Suprapubic skin (tissue), 4 donors: ENCODE data around the gene C1orf21. TPM values are rescaled to one million over a fixed set of nuclear protein-coding genes. Genes with fewer than 3 reads are reported as not detected.

Experiments used
- DNase-seq, 2 donors: peaks; one replicate each; pipeline ENCODE4 v3.0.0-alpha.2; 2019; ENCODE audit warnings: low spot score in 2 of 2
- H3K27ac ChIP-seq: fragments of 200-600 bp; sonication (generic); one replicate; pipeline ENCODE4 v1.5.1; 2019
- H3K27me3 ChIP-seq: fragments of 200-600 bp; sonication (generic); one replicate; pipeline ENCODE4 v1.5.1; 2019
- H3K36me3 ChIP-seq: fragments of 200-600 bp; sonication (generic); one replicate; pipeline ENCODE4 v1.5.1; 2019
- H3K4me1 ChIP-seq: fragments of 200-600 bp; sonication (generic); one replicate; pipeline ENCODE4 v1.5.1; 2019
- H3K4me3 ChIP-seq: fragments of 200-600 bp; sonication (generic); one replicate; pipeline ENCODE4 v1.5.1; 2019; ENCODE audit warnings: mild to moderate bottlenecking
- H3K9me3 ChIP-seq: fragments of 200-600 bp; sonication (generic); one replicate; pipeline ENCODE4 v1.5.1; 2019
- EP300 ChIP-seq: sonication (generic); formaldehyde crosslinking; IDR thresholded peaks from one replicate; pipeline ENCODE4 v1.6.1; 2017; ENCODE audit warnings: antibody characterized with exemption
- POLR2A ChIP-seq, 2 donors: fragments of 450-650 bp; IDR thresholded peaks; one replicate each; pipeline ENCODE4 v1.6.1; 2017; ENCODE audit warnings: antibody characterized with exemption in 2 of 2, mild to moderate bottlenecking in 2 of 2, moderate library complexity in 2 of 2
- POLR2AphosphoS5 ChIP-seq, 3 donors: sonication (generic); formaldehyde crosslinking; IDR thresholded peaks; one replicate each; pipeline ENCODE4 v1.6.1; 2017; ENCODE audit warnings: antibody characterized with exemption in 3 of 3
- WGBS: methylation state at CpG from one replicate; pipeline ENCODE4 v1.1.5; 2018; 5-methylcytosine and 5-hydroxymethylcytosine counted together
- total RNA-seq, 4 donors: library from RNA; depleted of rRNA; stranded (reverse); fragments of >200 nt; gene quantifications; one replicate each; pipeline ENCODE4 v1.1.0, GENCODE V29; 2016
- TF ChIP-seq, protein P1 (sequence below), 2 donors: fragments of 200-600 bp in 1 of 2; fragments of 450-650 bp in 1 of 2; sonication (generic) in 1 of 2; IDR thresholded peaks; one replicate each; pipeline ENCODE4 v1.5.1; 2016 to 2019; ENCODE audit warnings: antibody characterized with exemption in 2 of 2, mild to moderate bottlenecking in 1 of 2, moderate library complexity in 1 of 2

C1orf21 gene
- total RNA-seq, 4 donors from 2014 or later: 73.0 to 95.7 (median 79.2) TPM

DNA sequence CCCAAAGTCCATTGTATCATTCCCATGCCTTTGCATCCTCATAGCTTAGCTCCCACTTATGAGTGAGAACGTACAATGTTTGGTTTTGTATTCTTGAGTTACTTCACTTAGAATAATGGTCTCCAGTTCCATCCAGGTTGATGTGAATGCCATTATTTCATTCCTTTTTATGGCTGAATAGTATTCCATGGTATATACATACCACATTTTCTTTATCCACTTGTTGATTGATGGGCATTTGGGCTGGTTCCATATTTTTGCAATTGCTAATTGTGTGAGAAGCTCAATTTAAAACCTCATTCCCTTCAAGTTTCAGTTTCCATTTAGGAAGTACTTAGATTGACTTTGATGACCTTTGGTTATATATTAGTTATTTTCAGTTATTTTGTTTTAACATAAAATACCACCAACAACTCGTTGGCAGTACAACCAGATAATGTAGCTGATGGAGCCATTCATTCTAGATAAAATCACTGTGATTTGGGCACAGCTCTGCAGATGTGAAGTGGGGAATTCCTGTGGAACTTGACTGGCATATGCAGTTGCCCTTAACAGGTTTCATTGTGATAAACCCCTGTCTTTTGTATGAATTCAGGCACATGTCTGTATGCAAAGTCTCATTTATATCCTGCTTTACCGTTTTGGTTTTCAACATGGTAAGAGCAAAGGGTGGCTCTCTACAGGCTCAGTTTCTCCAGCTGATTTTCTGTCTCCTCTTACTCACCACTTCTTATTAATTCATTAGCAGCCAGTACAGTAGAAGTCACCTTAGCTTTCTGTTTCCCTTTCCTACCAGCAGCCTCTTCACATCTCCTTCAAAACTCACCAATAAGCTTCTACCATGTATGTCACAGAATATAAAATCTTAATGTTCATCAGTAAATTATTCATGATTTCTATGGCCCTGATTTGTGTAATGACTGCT is 170.9 kb downstream of the C1orf21 start:
- Histone ChIP-seq H3K27me3 (no peaks in the 10 kb centered on the region), H3K36me3 (no peaks in the 10 kb centered on the region), H3K9me3 (no peaks in the 10 kb centered on the region), H3K4me1 (peaks cover 36% of the 10 kb centered on the region), H3K27ac (no peak overlapping the region), H3K4me3 (no peak overlapping the region)
- WGBS: 56% methylated on average over 3 of the region's 3 CpGs
- DNase-seq: no peak
- TF ChIP-seq POLR2A (IDR thresholded peaks at IDR 0.05) (no peak), EP300 (no peak), POLR2AphosphoS5 (IDR thresholded peaks at IDR 0.05) (no peak)
- TF ChIP-seq, protein P1, sequence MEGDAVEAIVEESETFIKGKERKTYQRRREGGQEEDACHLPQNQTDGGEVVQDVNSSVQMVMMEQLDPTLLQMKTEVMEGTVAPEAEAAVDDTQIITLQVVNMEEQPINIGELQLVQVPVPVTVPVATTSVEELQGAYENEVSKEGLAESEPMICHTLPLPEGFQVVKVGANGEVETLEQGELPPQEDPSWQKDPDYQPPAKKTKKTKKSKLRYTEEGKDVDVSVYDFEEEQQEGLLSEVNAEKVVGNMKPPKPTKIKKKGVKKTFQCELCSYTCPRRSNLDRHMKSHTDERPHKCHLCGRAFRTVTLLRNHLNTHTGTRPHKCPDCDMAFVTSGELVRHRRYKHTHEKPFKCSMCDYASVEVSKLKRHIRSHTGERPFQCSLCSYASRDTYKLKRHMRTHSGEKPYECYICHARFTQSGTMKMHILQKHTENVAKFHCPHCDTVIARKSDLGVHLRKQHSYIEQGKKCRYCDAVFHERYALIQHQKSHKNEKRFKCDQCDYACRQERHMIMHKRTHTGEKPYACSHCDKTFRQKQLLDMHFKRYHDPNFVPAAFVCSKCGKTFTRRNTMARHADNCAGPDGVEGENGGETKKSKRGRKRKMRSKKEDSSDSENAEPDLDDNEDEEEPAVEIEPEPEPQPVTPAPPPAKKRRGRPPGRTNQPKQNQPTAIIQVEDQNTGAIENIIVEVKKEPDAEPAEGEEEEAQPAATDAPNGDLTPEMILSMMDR (IDR thresholded peaks at IDR 0.05): no peak

DNA sequence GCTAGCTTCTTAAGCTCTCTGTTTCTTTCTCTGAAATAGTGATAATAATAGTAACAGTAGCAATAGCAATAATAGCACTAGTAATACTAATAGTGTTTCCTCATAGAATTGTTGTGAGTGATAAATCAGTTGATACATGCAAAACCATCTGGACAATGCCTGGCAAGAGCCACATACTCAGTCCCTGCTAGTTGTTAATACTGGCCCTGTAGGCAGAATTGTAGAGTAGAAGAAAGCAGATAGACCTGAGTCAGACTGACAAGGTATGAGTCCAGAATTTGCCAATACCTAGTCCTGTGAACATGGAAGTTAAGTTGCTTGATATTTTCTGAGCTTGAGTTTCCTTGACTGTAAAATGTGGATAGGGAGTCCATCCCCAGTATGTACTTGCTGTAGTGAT is 171.9 kb downstream of the C1orf21 start:
- Histone ChIP-seq H3K36me3 (no peaks in the 10 kb centered on the region), H3K4me1 (peaks cover 42% of the 10 kb centered on the region), H3K4me3 (no peak overlapping the region), H3K27ac (no peak overlapping the region), H3K27me3 (no peaks in the 10 kb centered on the region), H3K9me3 (no peaks in the 10 kb centered on the region)
- DNase-seq: no peak
- TF ChIP-seq, protein P1 (IDR thresholded peaks at IDR 0.05): no peak
- no peak for TF ChIP-seq EP300
- no peak for TF ChIP-seq POLR2AphosphoS5 (IDR thresholded peaks at IDR 0.05)
- no peak for TF ChIP-seq POLR2A (IDR thresholded peaks at IDR 0.05)

DNA sequence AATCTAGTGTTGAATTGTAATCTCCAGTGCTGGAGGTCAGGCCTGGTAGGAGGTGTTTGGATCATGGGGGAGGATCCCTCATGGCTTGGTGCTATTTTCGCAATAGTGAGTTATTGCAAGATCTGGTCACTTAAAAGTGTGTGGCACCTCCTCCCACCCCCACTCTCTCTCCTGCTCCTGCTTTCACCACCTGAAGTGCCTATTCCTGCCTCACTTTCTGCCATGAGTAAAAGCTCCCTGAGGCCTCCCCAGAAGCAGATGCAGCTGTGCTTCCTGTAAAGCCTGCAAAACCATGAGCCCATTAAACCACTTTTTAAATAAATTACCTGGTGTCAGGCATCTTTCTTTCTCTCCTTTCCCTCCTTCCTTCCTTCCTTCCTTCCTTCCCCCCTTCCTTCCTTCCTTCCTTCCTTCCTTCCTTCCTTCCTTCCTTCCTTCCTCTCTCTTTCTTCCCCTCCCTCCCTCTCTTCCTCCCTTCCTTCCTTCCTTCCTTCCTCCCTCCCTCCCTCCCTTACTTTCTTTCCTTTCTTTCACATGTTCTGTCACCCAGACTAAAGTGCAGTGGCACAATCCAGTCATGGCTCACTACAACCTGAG is 172.4 kb downstream of the C1orf21 start:
- 69% methylated on average over 1 of the region's 1 CpG for WGBS
- H3K27ac ChIP-seq: no peak overlapping the region
- H3K4me3 ChIP-seq: no peak overlapping the region
- TF ChIP-seq EP300 (no peak), POLR2AphosphoS5 (IDR thresholded peaks at IDR 0.05) (no peak), POLR2A (IDR thresholded peaks at IDR 0.05) (no peak)
- TF ChIP-seq, protein P1 (IDR thresholded peaks at IDR 0.05): no peak
- H3K36me3 ChIP-seq: no peaks in the 10 kb centered on the region
- no peaks in the 10 kb centered on the region for H3K27me3 ChIP-seq
- no peak for DNase-seq
- H3K4me1 ChIP-seq: peaks cover 42% of the 10 kb centered on the region
- H3K9me3 ChIP-seq: no peaks in the 10 kb centered on the region

DNA sequence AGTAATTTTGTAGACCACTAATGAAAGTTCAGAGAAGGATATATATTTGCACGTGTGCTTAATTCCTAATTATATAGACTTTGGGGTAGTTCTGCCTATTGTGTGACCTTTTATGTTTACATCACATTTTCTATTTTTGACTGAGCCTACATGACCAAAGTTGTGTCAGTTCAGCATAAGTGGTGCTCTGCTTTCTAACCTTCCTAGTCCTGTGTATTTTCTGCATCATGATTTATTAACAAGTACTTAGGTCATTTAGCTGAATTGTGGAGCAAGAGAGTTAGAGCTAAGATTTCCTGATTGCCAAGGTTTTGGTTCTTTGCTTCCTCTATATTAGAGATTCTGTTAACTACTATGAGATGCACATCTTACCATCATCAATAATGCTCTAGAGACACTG is 176.0 kb downstream of the C1orf21 start:
- Histone ChIP-seq H3K27ac (no peak overlapping the region), H3K36me3 (no peaks in the 10 kb centered on the region), H3K9me3 (no peaks in the 10 kb centered on the region), H3K4me3 (no peak overlapping the region), H3K4me1 (peaks cover 25% of the 10 kb centered on the region), H3K27me3 (no peaks in the 10 kb centered on the region)
- TF ChIP-seq POLR2A (IDR thresholded peaks at IDR 0.05): no peak
- TF ChIP-seq POLR2AphosphoS5 (IDR thresholded peaks at IDR 0.05): no peak
- TF ChIP-seq EP300: no peak
- TF ChIP-seq, protein P1 (IDR thresholded peaks at IDR 0.05): no peak
- WGBS: 61% methylated on average over 1 of the region's 1 CpG
- DNase-seq: no peak

DNA sequence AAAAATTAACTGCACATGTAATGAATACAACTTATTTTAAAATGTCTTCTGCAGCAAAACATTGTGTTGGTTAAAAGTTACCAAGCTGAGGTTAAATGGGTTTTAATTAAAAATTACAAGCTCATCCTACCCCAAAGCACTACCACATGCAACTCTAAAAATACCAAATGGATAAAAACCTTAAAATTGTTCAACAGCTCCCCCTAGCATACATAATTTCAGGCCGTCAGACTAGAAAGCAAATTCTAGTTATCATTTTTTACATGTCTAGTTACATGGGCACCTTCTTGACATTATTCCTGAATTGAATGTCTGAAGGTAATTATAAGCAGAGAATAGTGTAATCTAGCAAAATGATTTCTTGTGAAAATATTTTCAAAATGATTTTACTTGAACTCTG is 176.5 kb downstream of the C1orf21 start:
- Histone ChIP-seq H3K9me3 (no peaks in the 10 kb centered on the region), H3K4me1 (peaks cover 25% of the 10 kb centered on the region), H3K4me3 (no peak overlapping the region), H3K36me3 (no peaks in the 10 kb centered on the region), H3K27me3 (no peaks in the 10 kb centered on the region), H3K27ac (no peak overlapping the region)
- no peak for DNase-seq
- TF ChIP-seq, protein P1 (IDR thresholded peaks at IDR 0.05): peak in 1 of 2 donors; percentile 23
- TF ChIP-seq POLR2A (IDR thresholded peaks at IDR 0.05) (no peak), EP300 (no peak), POLR2AphosphoS5 (IDR thresholded peaks at IDR 0.05) (no peak)
- WGBS: 23% methylated on average over 1 of the region's 1 CpG
